NCI-H1105 (cell line): ENCODE data around the gene PHF2.
"Not testable (repeated sequence)": the region's sequence is repeated elsewhere in the genome, so short reads cannot be mapped to it uniquely, and the experiment has no call there.

ENCODE experiments used
- DNase-seq: peaks from one replicate; lab custom pipeline; 2025; lab: John Stamatoyannopoulos, UW

The PHF2 gene

GRCh38 chr9:93665637-93666438 is 89.5 kb downstream of the PHF2 start:
- DNase-seq = no peak

GRCh38 chr9:93666439-93666784 is 90.0 kb downstream of the PHF2 start:
- not testable (repeated sequence) for DNase-seq

GRCh38 chr9:93667006-93667405 is 90.6 kb downstream of the PHF2 start:
- no peak for DNase-seq

- no peak for DNase-seq
Measured at GRCh38 chr9:93667627-93668026, 91.2 kb downstream of the PHF2 start.

- no peak for DNase-seq
Measured at GRCh38 chr9:93668261-93668871, 92.0 kb downstream of the PHF2 start.

GRCh38 chr9:93669116-93669957 is 93.0 kb downstream of the PHF2 start:
- no peak for DNase-seq

- no peak for DNase-seq
Measured at GRCh38 chr9:93669958-93670207, 93.5 kb downstream of the PHF2 start.

- DNase-seq = no peak
Measured at GRCh38 chr9:93670208-93671019, 94.0 kb downstream of the PHF2 start.

- no peak for DNase-seq
Measured at GRCh38 chr9:93671020-93671338, 94.6 kb downstream of the PHF2 start.

GRCh38 chr9:93672330-93673020 is 96.1 kb downstream of the PHF2 start:
- DNase-seq = not testable (repeated sequence)

GRCh38 chr9:93673021-93673838 is 96.8 kb downstream of the PHF2 start:
- peak; percentile 23 for DNase-seq

GRCh38 chr9:93673839-93674334 is 97.5 kb downstream of the PHF2 start:
- DNase-seq = no peak

- no peak for DNase-seq
Measured at GRCh38 chr9:93674580-93675335, 98.4 kb downstream of the PHF2 start.

GRCh38 chr9:93675336-93676150 is 99.2 kb downstream of the PHF2 start:
- no peak for DNase-seq

- DNase-seq = no peak
Measured at GRCh38 chr9:93676310-93677047, 100.1 kb downstream of the PHF2 start.

- DNase-seq = no peak
Measured at GRCh38 chr9:93677048-93677571, 100.7 kb downstream of the PHF2 start.

GRCh38 chr9:93677641-93678136 is 101.3 kb downstream of the PHF2 start:
- no peak for DNase-seq
